ENCODE measurements around the gene PIGU.

PIGU gene

GRCh38 chr20:34713194-34713943 lies 36.5 kb upstream of the PIGU start:
- no peak for TF ChIP-seq POLR2AphosphoS5 (IDR thresholded peaks at IDR 0.05; ENCODE audit: low read depth)
- no peak for TF ChIP-seq GABPA (IDR thresholded peaks at IDR 0.05; ENCODE audit: low read depth)
- TF ChIP-seq, protein P1, sequence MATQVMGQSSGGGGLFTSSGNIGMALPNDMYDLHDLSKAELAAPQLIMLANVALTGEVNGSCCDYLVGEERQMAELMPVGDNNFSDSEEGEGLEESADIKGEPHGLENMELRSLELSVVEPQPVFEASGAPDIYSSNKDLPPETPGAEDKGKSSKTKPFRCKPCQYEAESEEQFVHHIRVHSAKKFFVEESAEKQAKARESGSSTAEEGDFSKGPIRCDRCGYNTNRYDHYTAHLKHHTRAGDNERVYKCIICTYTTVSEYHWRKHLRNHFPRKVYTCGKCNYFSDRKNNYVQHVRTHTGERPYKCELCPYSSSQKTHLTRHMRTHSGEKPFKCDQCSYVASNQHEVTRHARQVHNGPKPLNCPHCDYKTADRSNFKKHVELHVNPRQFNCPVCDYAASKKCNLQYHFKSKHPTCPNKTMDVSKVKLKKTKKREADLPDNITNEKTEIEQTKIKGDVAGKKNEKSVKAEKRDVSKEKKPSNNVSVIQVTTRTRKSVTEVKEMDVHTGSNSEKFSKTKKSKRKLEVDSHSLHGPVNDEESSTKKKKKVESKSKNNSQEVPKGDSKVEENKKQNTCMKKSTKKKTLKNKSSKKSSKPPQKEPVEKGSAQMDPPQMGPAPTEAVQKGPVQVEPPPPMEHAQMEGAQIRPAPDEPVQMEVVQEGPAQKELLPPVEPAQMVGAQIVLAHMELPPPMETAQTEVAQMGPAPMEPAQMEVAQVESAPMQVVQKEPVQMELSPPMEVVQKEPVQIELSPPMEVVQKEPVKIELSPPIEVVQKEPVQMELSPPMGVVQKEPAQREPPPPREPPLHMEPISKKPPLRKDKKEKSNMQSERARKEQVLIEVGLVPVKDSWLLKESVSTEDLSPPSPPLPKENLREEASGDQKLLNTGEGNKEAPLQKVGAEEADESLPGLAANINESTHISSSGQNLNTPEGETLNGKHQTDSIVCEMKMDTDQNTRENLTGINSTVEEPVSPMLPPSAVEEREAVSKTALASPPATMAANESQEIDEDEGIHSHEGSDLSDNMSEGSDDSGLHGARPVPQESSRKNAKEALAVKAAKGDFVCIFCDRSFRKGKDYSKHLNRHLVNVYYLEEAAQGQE (IDR thresholded peaks at IDR 0.05; ENCODE audit: insufficient replicate concordance, low read depth) = no peak
- TF ChIP-seq, protein P2, sequence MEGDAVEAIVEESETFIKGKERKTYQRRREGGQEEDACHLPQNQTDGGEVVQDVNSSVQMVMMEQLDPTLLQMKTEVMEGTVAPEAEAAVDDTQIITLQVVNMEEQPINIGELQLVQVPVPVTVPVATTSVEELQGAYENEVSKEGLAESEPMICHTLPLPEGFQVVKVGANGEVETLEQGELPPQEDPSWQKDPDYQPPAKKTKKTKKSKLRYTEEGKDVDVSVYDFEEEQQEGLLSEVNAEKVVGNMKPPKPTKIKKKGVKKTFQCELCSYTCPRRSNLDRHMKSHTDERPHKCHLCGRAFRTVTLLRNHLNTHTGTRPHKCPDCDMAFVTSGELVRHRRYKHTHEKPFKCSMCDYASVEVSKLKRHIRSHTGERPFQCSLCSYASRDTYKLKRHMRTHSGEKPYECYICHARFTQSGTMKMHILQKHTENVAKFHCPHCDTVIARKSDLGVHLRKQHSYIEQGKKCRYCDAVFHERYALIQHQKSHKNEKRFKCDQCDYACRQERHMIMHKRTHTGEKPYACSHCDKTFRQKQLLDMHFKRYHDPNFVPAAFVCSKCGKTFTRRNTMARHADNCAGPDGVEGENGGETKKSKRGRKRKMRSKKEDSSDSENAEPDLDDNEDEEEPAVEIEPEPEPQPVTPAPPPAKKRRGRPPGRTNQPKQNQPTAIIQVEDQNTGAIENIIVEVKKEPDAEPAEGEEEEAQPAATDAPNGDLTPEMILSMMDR (IDR thresholded peaks at IDR 0.05; ENCODE audit: insufficient read depth, low read length) = no peak
- TF ChIP-seq SPI1 (IDR thresholded peaks at IDR 0.05; ENCODE audit: borderline replicate concordance, low read depth) = no peak
- Histone ChIP-seq H3K4me3 (replicated peaks; ENCODE audit: insufficient read depth, low read length) (no peak overlapping the region), H3K27ac (replicated peaks) (no peak overlapping the region), H3K27me3 (ENCODE audit: insufficient read depth, poor library complexity, severe bottlenecking) (no peaks in the 10 kb centered on the region)
- DNase-seq (ENCODE audit: low read depth in 1 of 2, low spot score in 1 of 2) = no peak

- TF ChIP-seq GABPA (IDR thresholded peaks at IDR 0.05; ENCODE audit: low read depth) = no peak
- no peak for TF ChIP-seq SPI1 (IDR thresholded peaks at IDR 0.05; ENCODE audit: borderline replicate concordance, low read depth)
- TF ChIP-seq, protein P1 (IDR thresholded peaks at IDR 0.05; ENCODE audit: insufficient replicate concordance, low read depth) = no peak
- TF ChIP-seq, protein P2 (IDR thresholded peaks at IDR 0.05; ENCODE audit: insufficient read depth, low read length) = no peak
- no peak for TF ChIP-seq POLR2AphosphoS5 (IDR thresholded peaks at IDR 0.05; ENCODE audit: low read depth)
- Histone ChIP-seq H3K27me3 (ENCODE audit: insufficient read depth, poor library complexity, severe bottlenecking) (no peaks in the 10 kb centered on the region), H3K27ac (replicated peaks) (no peak overlapping the region), H3K4me3 (replicated peaks; ENCODE audit: insufficient read depth, low read length) (no peak overlapping the region)
- DNase-seq (ENCODE audit: low read depth in 1 of 2, low spot score in 1 of 2) = no peak
Observed at GRCh38 chr20:34712525-34713192, 35.8 kb upstream of the PIGU start.

DNA sequence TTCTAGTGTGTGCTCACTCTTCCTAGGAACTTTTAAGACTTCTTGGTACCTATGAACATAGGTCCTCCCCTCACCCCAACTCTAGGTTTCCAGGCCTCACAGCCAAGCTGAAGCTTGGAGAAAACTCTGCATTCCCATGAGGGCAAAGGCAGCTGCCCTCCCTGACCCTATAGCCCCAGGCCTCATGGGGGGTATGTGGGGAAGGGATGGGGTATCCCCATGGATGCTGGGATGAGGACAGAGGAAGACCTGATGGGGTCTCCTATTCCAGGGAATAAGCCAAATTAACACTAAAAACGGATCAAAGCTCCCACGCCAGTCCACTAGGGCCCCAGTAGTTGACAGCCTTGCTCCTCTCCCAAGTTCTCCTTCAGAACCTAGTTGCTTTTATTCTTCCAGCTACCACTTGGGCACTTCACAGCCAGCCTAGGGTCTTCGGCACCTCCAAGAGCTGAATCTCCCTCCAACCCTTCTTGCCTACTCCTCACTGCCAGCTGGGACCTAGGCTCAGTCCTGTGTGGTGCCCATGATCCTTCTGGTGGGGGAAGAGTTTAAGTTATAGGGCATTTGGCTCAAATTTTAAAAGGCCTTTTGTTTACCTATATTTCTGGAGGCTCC lies 35.0 kb upstream of the PIGU start:
- TF ChIP-seq, protein P1 (IDR thresholded peaks at IDR 0.05; ENCODE audit: insufficient replicate concordance, low read depth) = no peak
- TF ChIP-seq GABPA (IDR thresholded peaks at IDR 0.05; ENCODE audit: low read depth) (no peak), SPI1 (IDR thresholded peaks at IDR 0.05; ENCODE audit: borderline replicate concordance, low read depth) (no peak), POLR2AphosphoS5 (IDR thresholded peaks at IDR 0.05; ENCODE audit: low read depth) (no peak)
- TF ChIP-seq, protein P2 (IDR thresholded peaks at IDR 0.05; ENCODE audit: insufficient read depth, low read length) = no peak
- H3K27ac ChIP-seq (replicated peaks) = no peak overlapping the region
- H3K27me3 ChIP-seq (ENCODE audit: insufficient read depth, poor library complexity, severe bottlenecking) = no peaks in the 10 kb centered on the region
- no peak overlapping the region for H3K4me3 ChIP-seq (replicated peaks; ENCODE audit: insufficient read depth, low read length)
- DNase-seq (ENCODE audit: low read depth in 1 of 2, low spot score in 1 of 2) = no peak

All from HL-60 (cell line).